ENCODE measurements around the gene HSD17B12. TPM values are rescaled to one million over a fixed set of nuclear protein-coding genes. Genes with fewer than 3 reads are reported as not detected.

The HSD17B12 gene
- total and polyA plus RNA-seq, 2 donors (not counting 3 experiments of a cell fraction or from before 2014, with no cell fraction given): 41.5 to 96.5 TPM

DNA sequence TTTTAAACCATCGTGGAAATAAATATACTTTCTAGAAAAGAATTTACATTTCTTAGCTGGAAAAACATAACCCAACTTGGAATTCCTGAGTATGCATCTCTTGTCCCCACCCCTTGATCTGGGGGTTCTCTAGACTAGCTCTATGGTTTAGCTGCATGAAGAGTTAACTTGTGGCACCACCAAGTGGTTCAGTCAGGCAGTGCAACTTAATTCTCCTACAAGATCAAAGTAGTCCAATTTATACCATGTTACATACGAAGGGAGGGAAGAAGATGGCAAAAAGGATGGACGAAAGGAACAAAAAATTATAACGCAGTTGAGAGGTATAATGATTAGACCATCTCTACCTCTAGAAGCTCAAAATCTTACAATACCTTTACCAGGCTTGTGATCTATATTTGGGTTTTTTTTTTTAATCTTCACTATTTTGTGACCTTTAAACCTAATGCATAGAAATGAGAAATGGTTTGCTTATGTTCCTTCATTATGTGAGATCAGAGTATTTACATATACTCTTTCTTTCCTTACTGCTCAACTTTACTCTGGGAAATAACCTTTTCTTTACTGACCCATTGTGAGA lies 171.6 kb downstream of the HSD17B12 start:
- intact Hi-C loops (cut with micrococcal nuclease): loop anchor here (1.0 to 10.0 kb wide), 5 partner anchors 27 to 435 kb away; partner anchors contain the start of gene HSD17B12
- no peaks in the 10 kb centered on the region for H4K20me1 ChIP-seq (replicated peaks; ENCODE audit: control insufficient read depth, extremely low read depth, insufficient read depth, low read length)
- H3K9me1 ChIP-seq (replicated peaks; ENCODE audit: control insufficient read depth, extremely low read depth, insufficient read depth, low read length): no peaks in the 10 kb centered on the region
- H3K4me2 ChIP-seq (ENCODE audit: insufficient read depth, low read length): no peak overlapping the region
- H3K4me3 ChIP-seq (replicated peaks in 1 of 3; ENCODE audit: insufficient read depth in 1 of 3, low read depth in 1 of 3, low read length in 3 of 3): no peak overlapping the region
- TF ChIP-seq MYC (IDR thresholded peaks at IDR 0.05; ENCODE audit: low read depth, low read length): no peak
- TF ChIP-seq, protein P1, sequence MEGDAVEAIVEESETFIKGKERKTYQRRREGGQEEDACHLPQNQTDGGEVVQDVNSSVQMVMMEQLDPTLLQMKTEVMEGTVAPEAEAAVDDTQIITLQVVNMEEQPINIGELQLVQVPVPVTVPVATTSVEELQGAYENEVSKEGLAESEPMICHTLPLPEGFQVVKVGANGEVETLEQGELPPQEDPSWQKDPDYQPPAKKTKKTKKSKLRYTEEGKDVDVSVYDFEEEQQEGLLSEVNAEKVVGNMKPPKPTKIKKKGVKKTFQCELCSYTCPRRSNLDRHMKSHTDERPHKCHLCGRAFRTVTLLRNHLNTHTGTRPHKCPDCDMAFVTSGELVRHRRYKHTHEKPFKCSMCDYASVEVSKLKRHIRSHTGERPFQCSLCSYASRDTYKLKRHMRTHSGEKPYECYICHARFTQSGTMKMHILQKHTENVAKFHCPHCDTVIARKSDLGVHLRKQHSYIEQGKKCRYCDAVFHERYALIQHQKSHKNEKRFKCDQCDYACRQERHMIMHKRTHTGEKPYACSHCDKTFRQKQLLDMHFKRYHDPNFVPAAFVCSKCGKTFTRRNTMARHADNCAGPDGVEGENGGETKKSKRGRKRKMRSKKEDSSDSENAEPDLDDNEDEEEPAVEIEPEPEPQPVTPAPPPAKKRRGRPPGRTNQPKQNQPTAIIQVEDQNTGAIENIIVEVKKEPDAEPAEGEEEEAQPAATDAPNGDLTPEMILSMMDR (IDR thresholded peaks at IDR 0.05; ENCODE audit: extremely low read depth in 1 of 2, insufficient read depth in 1 of 2, low read depth in 1 of 2, low read length in 2 of 2): peak; percentile 59 to 73
- TF ChIP-seq, protein P2, sequence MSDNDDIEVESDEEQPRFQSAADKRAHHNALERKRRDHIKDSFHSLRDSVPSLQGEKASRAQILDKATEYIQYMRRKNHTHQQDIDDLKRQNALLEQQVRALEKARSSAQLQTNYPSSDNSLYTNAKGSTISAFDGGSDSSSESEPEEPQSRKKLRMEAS (IDR thresholded peaks at IDR 0.05; ENCODE audit: insufficient read depth, insufficient read length): no peak
- no peak for TF ChIP-seq POLR2A (IDR thresholded peaks at IDR 0.05; ENCODE audit: low read depth, low read length)
- TF ChIP-seq FOS (IDR thresholded peaks at IDR 0.05; ENCODE audit: borderline replicate concordance, insufficient read depth, low read length): no peak
- no peak for TF ChIP-seq JUN (IDR thresholded peaks at IDR 0.05; ENCODE audit: borderline replicate concordance, insufficient read depth, insufficient read length, low read depth)
- FAIRE-seq (peak; percentile 88), DNase-seq (ENCODE audit: low read depth, low spot score) (peak; percentile 78)
- ChIA-PET CTCF (interaction anchor here (0.6 to 5.2 kb wide), 50 partner anchors 8 to 540 kb away, joined by 3 to 85 read pairs (median 4); partner anchors contain the start of genes API5 and HSD17B12), POLR2A (interaction anchor here (0.8 kb wide), 1 partner anchor 172 kb away, joined by 3 read pairs; the partner anchor contains the start of gene HSD17B12)
- H3K79me2 ChIP-seq (ENCODE audit: control insufficient read depth, insufficient read depth, low read length): no peaks in the 10 kb centered on the region
- H3K9ac ChIP-seq (replicated peaks; ENCODE audit: extremely low read depth, insufficient read depth, low read length): no peak overlapping the region
- no peak overlapping the region for H3K27ac ChIP-seq (ENCODE audit: insufficient read depth, low read depth, low read length)
- H2AFZ ChIP-seq (ENCODE audit: low read depth, low read length): no peak overlapping the region
- no TSS peak for BruUV-seq (replicated peaks)
- H3K36me3 ChIP-seq (ENCODE audit: control insufficient read depth in 2 of 2, extremely low read depth in 1 of 2, insufficient read depth in 2 of 2, low read length in 2 of 2): no peaks in the 10 kb centered on the region
- dilution Hi-C loops (cut with MboI; ENCODE audit: extremely low pct_ligation_motif_present, low sequenced_read_pairs): no loop called here
- no peaks in the 10 kb centered on the region for H3K4me1 ChIP-seq (ENCODE audit: control insufficient read depth, extremely low read depth, insufficient read depth, low read length)
- no peaks in the 10 kb centered on the region for H3K9me3 ChIP-seq (replicated peaks; ENCODE audit: control insufficient read depth, insufficient read depth, low read length)
- no peaks in the 10 kb centered on the region for H3K27me3 ChIP-seq (ENCODE audit: control insufficient read depth in 2 of 2, insufficient read depth in 2 of 2, low read length in 2 of 2)

Data from endothelial cell of umbilical vein (primary cell).